ENCODE results near the gene TLR7.

- no peak for TF ChIP-seq CTCF (conservative IDR thresholded peaks at IDR 0.05; ENCODE audit: low read length)
- TF ChIP-seq EZH2phosphoT487 (IDR thresholded peaks at IDR 0.05; ENCODE audit: borderline replicate concordance) = no peak
Measured at GRCh38 chrX:12866451-12867377, at the start of gene TLR7.

Data from Loucy (cell line).